Fibroblast of villous mesenchyme (primary cell): ENCODE data around the gene SAFB. TPM values are rescaled to one million over a fixed set of nuclear protein-coding genes. Genes with fewer than 3 reads are reported as not detected.

ENCODE experiments used
- DNase-seq: peaks from one replicate; pipeline ENCODE4 v3.0.0-alpha.2; 2010; ENCODE audit warnings: low read depth
- H3K4me3 ChIP-seq: 2 replicates; pipeline ENCODE4 v1.5.1; 2011; ENCODE audit warnings: low read depth, mild to moderate bottlenecking, low read length
- total RNA-seq: library from RNA; depleted of rRNA; stranded (reverse); fragments of >200 nt; gene quantifications from 2 replicates; pipeline ENCODE4 v1.2.3, GENCODE V29; 2012
- TF ChIP-seq, protein P1 (sequence below): IDR thresholded peaks from 2 replicates; pipeline ENCODE4 v1.5.1; 2012; ENCODE audit warnings: low read depth, mild to moderate bottlenecking, low read length; ENCODE audit not compliant: insufficient read depth

Gene SAFB
- total RNA-seq, 1 donor: 40.6 TPM

DNA sequence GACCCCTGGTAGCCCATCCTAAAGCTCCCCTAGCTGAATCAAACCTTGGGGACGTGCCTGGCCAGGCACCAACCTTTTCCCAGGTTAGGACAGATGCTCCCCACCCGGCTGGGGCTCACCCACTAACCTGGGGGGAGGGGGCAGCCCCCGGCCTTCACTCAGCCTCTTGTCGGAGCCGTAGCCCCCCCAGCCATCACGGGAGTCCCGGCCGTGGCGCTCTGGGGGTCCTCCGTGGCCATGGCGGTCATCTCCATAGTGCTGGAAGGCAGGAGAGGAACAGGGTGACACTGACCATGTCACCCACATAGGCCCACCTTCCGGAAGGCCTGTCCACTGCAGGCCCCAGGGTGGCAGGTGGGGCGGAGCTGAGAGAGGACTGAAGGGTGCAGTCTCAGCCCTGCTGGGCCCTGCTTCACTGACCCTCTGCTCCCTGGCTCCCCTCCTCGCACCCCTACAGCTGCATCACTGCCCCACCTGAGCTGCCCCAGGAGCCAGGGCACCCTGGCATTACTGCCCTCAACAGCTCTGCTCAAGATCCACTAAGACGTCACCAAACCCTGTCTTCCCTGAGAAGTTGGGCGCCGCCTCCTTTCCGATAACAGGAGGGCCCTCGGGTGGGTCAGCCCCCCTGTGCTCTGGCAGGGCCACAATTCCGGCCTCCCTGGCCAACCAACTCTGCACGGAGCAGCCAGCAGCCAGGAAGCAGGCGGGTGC, 32.6 kb upstream of the SAFB start:
- no peak for DNase-seq
- TF ChIP-seq, protein P1, sequence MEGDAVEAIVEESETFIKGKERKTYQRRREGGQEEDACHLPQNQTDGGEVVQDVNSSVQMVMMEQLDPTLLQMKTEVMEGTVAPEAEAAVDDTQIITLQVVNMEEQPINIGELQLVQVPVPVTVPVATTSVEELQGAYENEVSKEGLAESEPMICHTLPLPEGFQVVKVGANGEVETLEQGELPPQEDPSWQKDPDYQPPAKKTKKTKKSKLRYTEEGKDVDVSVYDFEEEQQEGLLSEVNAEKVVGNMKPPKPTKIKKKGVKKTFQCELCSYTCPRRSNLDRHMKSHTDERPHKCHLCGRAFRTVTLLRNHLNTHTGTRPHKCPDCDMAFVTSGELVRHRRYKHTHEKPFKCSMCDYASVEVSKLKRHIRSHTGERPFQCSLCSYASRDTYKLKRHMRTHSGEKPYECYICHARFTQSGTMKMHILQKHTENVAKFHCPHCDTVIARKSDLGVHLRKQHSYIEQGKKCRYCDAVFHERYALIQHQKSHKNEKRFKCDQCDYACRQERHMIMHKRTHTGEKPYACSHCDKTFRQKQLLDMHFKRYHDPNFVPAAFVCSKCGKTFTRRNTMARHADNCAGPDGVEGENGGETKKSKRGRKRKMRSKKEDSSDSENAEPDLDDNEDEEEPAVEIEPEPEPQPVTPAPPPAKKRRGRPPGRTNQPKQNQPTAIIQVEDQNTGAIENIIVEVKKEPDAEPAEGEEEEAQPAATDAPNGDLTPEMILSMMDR: no peak
- no peak overlapping the region for H3K4me3 ChIP-seq

DNA sequence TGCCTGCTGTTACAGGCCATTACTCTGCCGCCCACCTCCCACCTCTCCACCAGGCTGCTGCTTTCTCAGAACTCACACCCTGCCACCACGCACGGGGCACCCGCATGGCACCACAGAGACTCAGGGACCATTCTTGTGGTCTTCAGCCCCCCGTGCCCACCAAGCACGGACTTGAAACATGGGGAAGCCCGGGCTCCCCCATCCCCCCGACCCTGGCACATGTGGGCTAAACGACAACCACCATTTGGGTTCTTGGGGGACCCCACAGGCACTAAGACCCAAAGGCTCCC, 32.1 kb upstream of the SAFB start:
- TF ChIP-seq, protein P1: no peak
- DNase-seq: no peak
- no peak overlapping the region for H3K4me3 ChIP-seq

DNA sequence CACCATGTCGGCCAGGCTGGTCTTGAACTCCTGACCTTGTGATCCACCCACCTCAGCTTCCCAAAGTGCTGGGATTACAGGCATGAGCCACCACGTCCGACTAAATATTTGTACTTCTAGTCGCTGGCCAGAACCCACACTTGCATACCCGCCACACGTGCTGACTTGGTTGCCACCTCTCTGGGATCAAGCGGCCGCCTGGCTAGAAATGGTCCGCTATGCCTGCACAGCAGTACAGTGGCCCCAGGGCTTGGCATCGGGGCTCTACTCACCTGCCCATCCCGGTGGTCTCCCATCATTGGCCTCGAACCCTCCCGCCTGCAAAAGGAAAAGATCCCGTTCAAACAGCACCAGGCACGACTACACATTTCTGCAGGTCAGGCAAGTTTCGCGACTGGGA, 31.4 kb upstream of the SAFB start:
- no peak for DNase-seq
- H3K4me3 ChIP-seq: no peak overlapping the region
- TF ChIP-seq, protein P1: no peak

DNA sequence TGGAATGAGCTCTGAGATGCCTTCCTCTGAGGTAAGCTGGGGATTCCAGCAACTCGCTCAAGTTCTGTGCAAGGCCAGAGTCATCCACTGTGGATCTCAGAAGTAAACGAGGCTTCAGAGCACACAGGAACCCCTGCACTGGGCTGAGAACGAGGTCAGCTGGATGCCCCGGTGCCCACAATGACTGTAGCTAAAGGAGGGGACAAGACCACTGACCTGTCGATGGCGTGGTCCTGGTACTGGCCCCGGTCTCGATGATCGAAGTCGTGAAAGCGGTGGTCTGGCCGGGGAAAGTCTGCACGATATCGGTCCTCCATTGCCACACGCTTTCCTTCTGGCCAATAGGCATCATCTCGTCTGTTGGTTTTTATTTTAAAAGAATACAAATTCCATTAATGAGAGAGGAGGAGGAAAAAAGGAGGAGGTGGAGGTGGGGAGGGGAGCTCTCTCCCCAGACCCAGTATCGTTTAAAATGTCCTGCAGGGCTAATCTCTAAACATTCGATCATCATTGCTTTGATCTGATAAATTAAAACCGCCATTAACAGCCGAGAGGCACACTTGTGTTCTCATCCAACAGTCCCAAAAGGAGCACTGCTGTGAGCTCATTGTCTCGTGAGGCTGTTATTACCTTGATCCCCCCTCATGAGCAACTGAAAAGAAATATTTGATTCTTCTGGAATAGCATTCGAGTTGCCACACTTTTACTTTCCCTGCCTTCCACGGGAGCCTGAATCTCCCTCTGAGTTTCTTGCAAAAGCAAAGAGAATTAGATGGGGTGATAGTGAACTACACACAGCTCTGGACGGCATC, 30.1 kb upstream of the SAFB start:
- DNase-seq: no peak
- H3K4me3 ChIP-seq: no peak overlapping the region
- TF ChIP-seq, protein P1: no peak

DNA sequence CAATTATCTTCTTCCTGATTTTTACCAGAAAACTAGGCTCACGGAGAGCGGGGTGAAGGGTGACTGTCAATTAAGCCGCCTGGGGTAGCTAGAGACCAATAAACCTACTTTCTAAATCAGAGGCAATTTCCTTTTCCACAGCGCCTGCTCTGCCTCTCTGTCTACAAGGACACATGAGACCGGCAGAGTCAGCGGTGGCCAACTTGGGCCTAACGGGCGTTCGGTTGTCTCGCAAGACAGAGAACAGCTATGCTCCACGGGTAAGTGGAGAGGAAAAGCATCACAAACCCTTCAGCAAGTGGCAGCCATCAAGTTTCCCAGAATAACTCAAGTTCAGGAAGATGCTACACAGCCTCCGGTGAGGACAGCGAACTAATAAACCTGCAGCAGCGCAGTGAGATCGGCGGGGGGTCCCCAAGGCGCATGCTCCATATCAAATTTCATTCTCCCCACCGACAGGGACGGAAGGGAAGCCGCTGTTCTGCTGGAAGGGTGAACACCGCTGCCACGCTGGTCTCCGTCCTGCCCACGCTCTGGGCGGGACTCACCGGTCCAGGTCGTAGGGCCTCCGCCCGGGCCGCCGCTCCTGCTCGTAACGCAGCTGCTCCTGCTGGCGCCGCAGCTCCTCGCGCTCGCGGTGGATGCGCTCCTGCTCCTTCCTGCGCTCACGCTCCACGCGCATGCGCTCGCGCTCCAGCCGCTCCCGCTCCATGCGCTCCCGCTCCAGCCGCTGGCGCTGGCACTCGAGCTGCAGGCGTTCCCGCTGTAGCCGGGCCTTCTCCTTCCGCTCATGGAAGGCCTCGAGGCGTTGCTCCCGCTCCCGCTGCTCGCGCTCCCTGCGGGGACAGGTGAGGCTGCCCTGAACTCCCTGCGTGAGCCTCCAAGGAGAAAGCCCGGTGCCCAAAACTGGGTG, 29.3 kb upstream of the SAFB start:
- DNase-seq: no peak
- no peak overlapping the region for H3K4me3 ChIP-seq
- TF ChIP-seq, protein P1: no peak

DNA sequence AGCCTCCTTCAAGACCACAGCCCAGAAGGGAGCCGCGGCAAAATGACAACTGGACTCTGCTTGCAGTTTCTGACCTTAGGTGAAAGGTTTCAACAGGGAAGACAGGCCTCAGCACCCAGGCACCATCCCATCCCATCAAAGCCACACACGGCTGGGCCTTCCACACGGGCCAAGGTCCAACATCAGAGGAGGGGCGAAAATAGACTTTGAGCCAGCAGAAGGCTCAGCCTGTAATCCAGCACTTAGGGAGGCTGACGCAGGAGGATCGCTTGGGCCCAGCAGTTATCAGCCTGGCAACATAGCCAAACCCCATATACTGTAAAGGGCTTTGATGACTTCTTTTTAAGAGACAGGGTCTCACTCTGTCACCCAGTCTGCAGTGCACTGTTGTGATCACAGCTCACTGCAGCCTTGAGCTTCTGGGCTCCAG, 28.3 kb upstream of the SAFB start:
- H3K4me3 ChIP-seq: no peak overlapping the region
- TF ChIP-seq, protein P1: no peak
- no peak for DNase-seq
